Endothelial cell of umbilical vein (primary cell): ENCODE results near the gene IKZF3. TPM values are rescaled to one million over a fixed set of nuclear protein-coding genes. Genes with fewer than 3 reads are reported as not detected.

Source experiments
- BruUV-seq: library from RNA; stranded (reverse); fragments of 400-500 nt; replicated peaks from 2 replicates; lab custom pipeline; 2021; lab: Mats Ljungman, UMichigan
- CTCF ChIA-PET: fragments of 300-600, 350-600 bp; sonication (Branson Sonifier 250); formaldehyde crosslinking; loops from one replicate; lab custom pipeline; 2021; ENCODE audit warnings: antibody characterized with exemption, inconsistent platforms; lab: Charles Lee
- POLR2A ChIA-PET: fragments of 300-600, 350-600 bp; sonication (Branson Sonifier 250); formaldehyde crosslinking; loops from one replicate; lab custom pipeline; 2021; ENCODE audit warnings: antibody characterized with exemption, inconsistent platforms; lab: Charles Lee
- DNase-seq: peaks from one replicate; pipeline ENCODE4 v3.0.0-alpha.2; 2011; ENCODE audit warnings: low read depth, low spot score
- FAIRE-seq: peaks from 2 replicates; lab custom pipeline; 2011; peaks lifted over from hg19 to GRCh38; lab: Jason Lieb, UNC
- H2AFZ ChIP-seq: 2 replicates; pipeline ENCODE4 v1.6.0; 2012; ENCODE audit warnings: low read depth, low read length, control low read depth, inconsistent platforms
- H3K27ac ChIP-seq: 2 replicates; pipeline ENCODE4 v1.5.1; 2011; ENCODE audit warnings: low read depth, mild to moderate bottlenecking, control low read depth, low read length, moderate library complexity; ENCODE audit not compliant: insufficient read depth
- H3K27me3 ChIP-seq, 2 experiments: 2 replicates each; pipeline versions ENCODE4 v1.6.0 to v1.6.1; 2011; ENCODE audit warnings: low read length in 2 of 2, mixed read lengths in 1 of 2; ENCODE audit not compliant: control insufficient read depth in 2 of 2, insufficient read depth in 2 of 2
- H3K36me3 ChIP-seq, 2 experiments: 2 replicates in 1 of 2; 3 replicates in 1 of 2; pipeline ENCODE4 v1.5.1; 2011; ENCODE audit warnings: low read length in 2 of 2, mild to moderate bottlenecking in 1 of 2, moderate library complexity in 1 of 2; ENCODE audit not compliant: control insufficient read depth in 2 of 2, insufficient read depth in 2 of 2; ENCODE audit errors: extremely low read depth in 1 of 2
- H3K4me1 ChIP-seq: 3 replicates; pipeline ENCODE4 v1.5.1; 2011; ENCODE audit warnings: mild to moderate bottlenecking, low read length; ENCODE audit not compliant: control insufficient read depth, insufficient read depth; ENCODE audit errors: extremely low read depth
- H3K4me2 ChIP-seq: 2 replicates; pipeline ENCODE4 v1.6.1; 2011; ENCODE audit warnings: low read length, control low read depth, mixed read lengths; ENCODE audit not compliant: insufficient read depth
- H3K4me3 ChIP-seq, 3 experiments: fragments of 200-600 bp in 1 of 3; sonication (generic), shearing (Covaris generic) in 1 of 3; replicated peaks in 1 of 3; 2 replicates each; pipeline ENCODE4 v1.5.1; 2011 to 2016; ENCODE audit warnings: control low read depth in 3 of 3, low read length in 3 of 3, mild to moderate bottlenecking in 2 of 3, inconsistent platforms in 1 of 3, low read depth in 1 of 3, moderate library complexity in 1 of 3; ENCODE audit not compliant: insufficient read depth in 1 of 3
- H3K79me2 ChIP-seq: 2 replicates; pipeline ENCODE4 v1.6.0; 2012; ENCODE audit warnings: low read length, inconsistent platforms; ENCODE audit not compliant: control insufficient read depth, insufficient read depth
- H3K9ac ChIP-seq: replicated peaks from 2 replicates; pipeline ENCODE3; 2011; ENCODE audit warnings: low read length, control low read depth; ENCODE audit not compliant: insufficient read depth; ENCODE audit errors: extremely low read depth
- H3K9me1 ChIP-seq: replicated peaks from 3 replicates; pipeline ENCODE4 v1.6.0; 2011; ENCODE audit warnings: mild to moderate bottlenecking, low read length; ENCODE audit not compliant: control insufficient read depth, insufficient read depth; ENCODE audit errors: extremely low read depth
- H3K9me3 ChIP-seq: replicated peaks from 2 replicates; pipeline ENCODE4 v1.5.1; 2012; ENCODE audit warnings: low read length, inconsistent platforms; ENCODE audit not compliant: control insufficient read depth, insufficient read depth
- H4K20me1 ChIP-seq: replicated peaks from 2 replicates; pipeline ENCODE3; 2011; ENCODE audit warnings: mild to moderate bottlenecking, low read length; ENCODE audit not compliant: control insufficient read depth, insufficient read depth; ENCODE audit errors: extremely low read depth
- CTCF ChIP-seq, 2 donors: IDR thresholded peaks; 1 replicate in 1 of 2; 2 replicates in 1 of 2; pipeline ENCODE4 v1.5.1; 2011; ENCODE audit warnings: low read length in 2 of 2, mild to moderate bottlenecking in 2 of 2, moderate library complexity in 2 of 2, control low read depth in 1 of 2, inconsistent platforms in 1 of 2, low read depth in 1 of 2; ENCODE audit not compliant: insufficient read depth in 1 of 2; ENCODE audit errors: extremely low read depth in 1 of 2
- EZH2 ChIP-seq: IDR thresholded peaks from 2 replicates; pipeline ENCODE4 v1.6.1; 2012; ENCODE audit warnings: borderline replicate concordance, low read depth, mild to moderate bottlenecking, moderate library complexity, low read length, inconsistent platforms; ENCODE audit not compliant: severe bottlenecking
- FOS ChIP-seq: IDR thresholded peaks from 2 replicates; pipeline ENCODE4 v1.6.1; 2011; ENCODE audit warnings: mild to moderate bottlenecking, low read length, moderate library complexity, borderline replicate concordance; ENCODE audit not compliant: insufficient read depth
- GATA2 ChIP-seq: IDR thresholded peaks from 2 replicates; pipeline ENCODE4 v1.7.0; 2011; ENCODE audit warnings: low read depth, mild to moderate bottlenecking, moderate library complexity, mixed read lengths, low read length; ENCODE audit not compliant: insufficient read length, insufficient read depth
- JUN ChIP-seq: IDR thresholded peaks from 2 replicates; pipeline ENCODE4 v1.6.1; 2011; ENCODE audit warnings: borderline replicate concordance, low read depth; ENCODE audit not compliant: insufficient read length, insufficient read depth
- MAX ChIP-seq: IDR thresholded peaks from 2 replicates; pipeline ENCODE4 v1.6.1; 2011; ENCODE audit not compliant: insufficient read depth, insufficient read length
- MYC ChIP-seq: IDR thresholded peaks from one replicate; pipeline ENCODE4 v1.6.1; 2011; ENCODE audit warnings: mild to moderate bottlenecking, low read depth, low read length
- POLR2A ChIP-seq: IDR thresholded peaks from 2 replicates; pipeline ENCODE4 v1.6.1; 2012; ENCODE audit warnings: low read depth, mild to moderate bottlenecking, control low read depth, low read length
- POLR2AphosphoS5 ChIP-seq: IDR thresholded peaks from 2 replicates; pipeline ENCODE4 v1.6.1; 2012; ENCODE audit warnings: low read depth, mild to moderate bottlenecking, control low read depth, low read length, moderate library complexity; ENCODE audit not compliant: insufficient read depth
- dilution Hi-C: fragments of 300-500 bp; cut with MboI; formaldehyde crosslinking; loops from one replicate; pipeline ENCODE4 v1.15.0; 2019; ENCODE audit warnings: low sequenced_read_pairs; ENCODE audit not compliant: extremely low pct_ligation_motif_present
- intact Hi-C: fragments of 100-400 bp; cut with micrococcal nuclease; formaldehyde crosslinking; loops from one replicate; pipeline ENCODE4 v1.10.0; 2022
- polyA plus RNA-seq, 4 experiments: library from polyadenylated mRNA; depleted of rRNA in 3 of 4; stranded (reverse) in 3 of 4; unstranded in 1 of 4; fragments of >200 nt; gene quantifications; 2 replicates each; pipeline versions ENCODE4 v1.2.1 to v1.2.3, GENCODE V29; 2011 to 2012; ENCODE audit warnings: missing spikeins in 1 of 4
- total RNA-seq: library from RNA; stranded (reverse); gene quantifications from 2 replicates; pipeline ENCODE4 v1.2.3, GENCODE V29; 2021

The IKZF3 gene
- total and polyA plus RNA-seq, 2 donors (not counting 3 experiments of a cell fraction or from before 2014, with no cell fraction given) = not detected

GRCh38 chr17:39715375-39716072, 148.6 kb downstream of the IKZF3 start:
- H2AFZ ChIP-seq = no peak overlapping the region
- TF ChIP-seq FOS (no peak), GATA2 (no peak), JUN (no peak)
- H3K27ac ChIP-seq = no peak overlapping the region
- CTCF ChIA-PET = interaction anchor here (1.2 kb wide), 1 partner anchor 94 kb away, joined by 3 read pairs; no protein-coding TSS in a partner anchor
- intact Hi-C loops (no loop called here), dilution Hi-C loops (no loop called here)
- peaks cover 12% of the 10 kb centered on the region for H3K4me1 ChIP-seq
- H3K4me3 ChIP-seq = no peak overlapping the region
- H3K9me3 ChIP-seq = no peaks in the 10 kb centered on the region
- POLR2A ChIA-PET = no interaction called here
- H3K4me2 ChIP-seq = no peak overlapping the region
- no peaks in the 10 kb centered on the region for H3K9me1 ChIP-seq
- no peak for DNase-seq
- BruUV-seq = no TSS peak
- H3K9ac ChIP-seq = no peak overlapping the region
- H3K79me2 ChIP-seq = no peaks in the 10 kb centered on the region
- FAIRE-seq = no peak
- no peaks in the 10 kb centered on the region for H3K27me3 ChIP-seq
- H3K36me3 ChIP-seq = peaks cover 0 to 3% of the 10 kb centered on the region in 2 experiments
- H4K20me1 ChIP-seq = no peaks in the 10 kb centered on the region

- Histone ChIP-seq H3K27me3 (no peaks in the 10 kb centered on the region), H4K20me1 (no peaks in the 10 kb centered on the region), H3K27ac (no peak overlapping the region), H3K4me1 (peaks cover 12% of the 10 kb centered on the region), H3K79me2 (no peaks in the 10 kb centered on the region), H3K4me3 (no peak overlapping the region), H3K9ac (no peak overlapping the region), H3K9me1 (no peaks in the 10 kb centered on the region), H3K4me2 (no peak overlapping the region), H3K36me3 (peaks cover 0 to 6% of the 10 kb centered on the region in 2 experiments), H3K9me3 (no peaks in the 10 kb centered on the region), H2AFZ (no peak overlapping the region)
- ChIA-PET POLR2A (interaction anchor here (0.6 kb wide), 1 partner anchor 17 kb away, joined by 3 read pairs; no protein-coding TSS in a partner anchor), CTCF (no interaction called here)
- dilution Hi-C loops (no loop called here), intact Hi-C loops (no loop called here)
- TF ChIP-seq CTCF (IDR thresholded peaks at IDR 0.05; ENCODE audit: extremely low read depth in 1 of 2, insufficient read depth in 1 of 2, low read depth in 1 of 2, low read length in 2 of 2) (no peak), MAX (no peak), POLR2AphosphoS5 (no peak), EZH2 (no peak), POLR2A (no peak), GATA2 (no peak), MYC (no peak), FOS (no peak), JUN (no peak)
- DNase-seq (no peak), FAIRE-seq (peak; percentile 4)
- BruUV-seq = no TSS peak
Measured at GRCh38 chr17:39714234-39714633, 149.9 kb downstream of the IKZF3 start.
